Measurements from ENCODE around the gene TRPM3. TPM values are rescaled to one million over a fixed set of nuclear protein-coding genes. Genes with fewer than 3 reads are reported as not detected.

TRPM3 gene
- total and polyA plus RNA-seq, 2 of the 8 experiments (the other 6 are each of a cell fraction or from before 2014, with no cell fraction given), result 2.4 to 10.9 TPM

DNA sequence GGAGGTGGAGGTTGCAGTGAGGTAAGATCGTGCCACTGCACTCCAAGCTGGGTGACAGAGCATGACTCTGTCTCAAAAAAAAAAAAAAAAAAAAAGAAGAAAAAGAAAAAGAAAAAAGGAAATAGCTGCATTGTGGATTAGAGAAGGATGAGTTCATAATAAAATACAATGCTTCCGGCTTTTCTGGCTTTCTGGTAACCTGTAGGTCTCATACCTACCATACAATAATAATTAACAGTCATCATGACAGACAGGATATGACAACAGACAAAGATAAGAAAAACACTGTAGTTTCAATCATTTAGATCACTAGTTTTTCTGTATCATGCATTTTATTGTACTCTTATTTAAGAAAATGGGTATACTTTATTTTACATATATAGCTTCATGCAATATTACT, 40.7 kb upstream of the TRPM3 start (continued):
- TF ChIP-seq, protein P1, sequence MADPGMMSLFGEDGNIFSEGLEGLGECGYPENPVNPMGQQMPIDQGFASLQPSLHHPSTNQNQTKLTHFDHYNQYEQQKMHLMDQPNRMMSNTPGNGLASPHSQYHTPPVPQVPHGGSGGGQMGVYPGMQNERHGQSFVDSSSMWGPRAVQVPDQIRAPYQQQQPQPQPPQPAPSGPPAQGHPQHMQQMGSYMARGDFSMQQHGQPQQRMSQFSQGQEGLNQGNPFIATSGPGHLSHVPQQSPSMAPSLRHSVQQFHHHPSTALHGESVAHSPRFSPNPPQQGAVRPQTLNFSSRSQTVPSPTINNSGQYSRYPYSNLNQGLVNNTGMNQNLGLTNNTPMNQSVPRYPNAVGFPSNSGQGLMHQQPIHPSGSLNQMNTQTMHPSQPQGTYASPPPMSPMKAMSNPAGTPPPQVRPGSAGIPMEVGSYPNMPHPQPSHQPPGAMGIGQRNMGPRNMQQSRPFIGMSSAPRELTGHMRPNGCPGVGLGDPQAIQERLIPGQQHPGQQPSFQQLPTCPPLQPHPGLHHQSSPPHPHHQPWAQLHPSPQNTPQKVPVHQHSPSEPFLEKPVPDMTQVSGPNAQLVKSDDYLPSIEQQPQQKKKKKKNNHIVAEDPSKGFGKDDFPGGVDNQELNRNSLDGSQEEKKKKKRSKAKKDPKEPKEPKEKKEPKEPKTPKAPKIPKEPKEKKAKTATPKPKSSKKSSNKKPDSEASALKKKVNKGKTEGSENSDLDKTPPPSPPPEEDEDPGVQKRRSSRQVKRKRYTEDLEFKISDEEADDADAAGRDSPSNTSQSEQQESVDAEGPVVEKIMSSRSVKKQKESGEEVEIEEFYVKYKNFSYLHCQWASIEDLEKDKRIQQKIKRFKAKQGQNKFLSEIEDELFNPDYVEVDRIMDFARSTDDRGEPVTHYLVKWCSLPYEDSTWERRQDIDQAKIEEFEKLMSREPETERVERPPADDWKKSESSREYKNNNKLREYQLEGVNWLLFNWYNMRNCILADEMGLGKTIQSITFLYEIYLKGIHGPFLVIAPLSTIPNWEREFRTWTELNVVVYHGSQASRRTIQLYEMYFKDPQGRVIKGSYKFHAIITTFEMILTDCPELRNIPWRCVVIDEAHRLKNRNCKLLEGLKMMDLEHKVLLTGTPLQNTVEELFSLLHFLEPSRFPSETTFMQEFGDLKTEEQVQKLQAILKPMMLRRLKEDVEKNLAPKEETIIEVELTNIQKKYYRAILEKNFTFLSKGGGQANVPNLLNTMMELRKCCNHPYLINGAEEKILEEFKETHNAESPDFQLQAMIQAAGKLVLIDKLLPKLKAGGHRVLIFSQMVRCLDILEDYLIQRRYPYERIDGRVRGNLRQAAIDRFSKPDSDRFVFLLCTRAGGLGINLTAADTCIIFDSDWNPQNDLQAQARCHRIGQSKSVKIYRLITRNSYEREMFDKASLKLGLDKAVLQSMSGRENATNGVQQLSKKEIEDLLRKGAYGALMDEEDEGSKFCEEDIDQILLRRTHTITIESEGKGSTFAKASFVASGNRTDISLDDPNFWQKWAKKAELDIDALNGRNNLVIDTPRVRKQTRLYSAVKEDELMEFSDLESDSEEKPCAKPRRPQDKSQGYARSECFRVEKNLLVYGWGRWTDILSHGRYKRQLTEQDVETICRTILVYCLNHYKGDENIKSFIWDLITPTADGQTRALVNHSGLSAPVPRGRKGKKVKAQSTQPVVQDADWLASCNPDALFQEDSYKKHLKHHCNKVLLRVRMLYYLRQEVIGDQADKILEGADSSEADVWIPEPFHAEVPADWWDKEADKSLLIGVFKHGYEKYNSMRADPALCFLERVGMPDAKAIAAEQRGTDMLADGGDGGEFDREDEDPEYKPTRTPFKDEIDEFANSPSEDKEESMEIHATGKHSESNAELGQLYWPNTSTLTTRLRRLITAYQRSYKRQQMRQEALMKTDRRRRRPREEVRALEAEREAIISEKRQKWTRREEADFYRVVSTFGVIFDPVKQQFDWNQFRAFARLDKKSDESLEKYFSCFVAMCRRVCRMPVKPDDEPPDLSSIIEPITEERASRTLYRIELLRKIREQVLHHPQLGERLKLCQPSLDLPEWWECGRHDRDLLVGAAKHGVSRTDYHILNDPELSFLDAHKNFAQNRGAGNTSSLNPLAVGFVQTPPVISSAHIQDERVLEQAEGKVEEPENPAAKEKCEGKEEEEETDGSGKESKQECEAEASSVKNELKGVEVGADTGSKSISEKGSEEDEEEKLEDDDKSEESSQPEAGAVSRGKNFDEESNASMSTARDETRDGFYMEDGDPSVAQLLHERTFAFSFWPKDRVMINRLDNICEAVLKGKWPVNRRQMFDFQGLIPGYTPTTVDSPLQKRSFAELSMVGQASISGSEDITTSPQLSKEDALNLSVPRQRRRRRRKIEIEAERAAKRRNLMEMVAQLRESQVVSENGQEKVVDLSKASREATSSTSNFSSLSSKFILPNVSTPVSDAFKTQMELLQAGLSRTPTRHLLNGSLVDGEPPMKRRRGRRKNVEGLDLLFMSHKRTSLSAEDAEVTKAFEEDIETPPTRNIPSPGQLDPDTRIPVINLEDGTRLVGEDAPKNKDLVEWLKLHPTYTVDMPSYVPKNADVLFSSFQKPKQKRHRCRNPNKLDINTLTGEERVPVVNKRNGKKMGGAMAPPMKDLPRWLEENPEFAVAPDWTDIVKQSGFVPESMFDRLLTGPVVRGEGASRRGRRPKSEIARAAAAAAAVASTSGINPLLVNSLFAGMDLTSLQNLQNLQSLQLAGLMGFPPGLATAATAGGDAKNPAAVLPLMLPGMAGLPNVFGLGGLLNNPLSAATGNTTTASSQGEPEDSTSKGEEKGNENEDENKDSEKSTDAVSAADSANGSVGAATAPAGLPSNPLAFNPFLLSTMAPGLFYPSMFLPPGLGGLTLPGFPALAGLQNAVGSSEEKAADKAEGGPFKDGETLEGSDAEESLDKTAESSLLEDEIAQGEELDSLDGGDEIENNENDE (IDR thresholded peaks at IDR 0.05; ENCODE audit: insufficient replicate concordance, low read length), result no peak
- TF ChIP-seq RAD21 (IDR thresholded peaks at IDR 0.05 in 1 of 2, conservative IDR thresholded peaks at IDR 0.05 in 1 of 2; ENCODE audit: low read depth in 2 of 2, low read length in 2 of 2) (no peak), SIX5 (IDR thresholded peaks at IDR 0.05; ENCODE audit: low read depth, low read length) (no peak), SIN3A (conservative IDR thresholded peaks at IDR 0.05 in 1 of 2, IDR thresholded peaks at IDR 0.05 in 1 of 2; ENCODE audit: low read depth in 1 of 2, low read length in 2 of 2) (no peak), CHD1 (IDR thresholded peaks at IDR 0.05; ENCODE audit: low read depth, low read length) (no peak), TBP (IDR thresholded peaks at IDR 0.05; ENCODE audit: low read depth, low read length) (no peak), CBX8 (IDR thresholded peaks at IDR 0.05; ENCODE audit: borderline replicate concordance, low read depth, low read length) (no peak), POLR2AphosphoS5 (IDR thresholded peaks at IDR 0.05; ENCODE audit: low read depth, low read length) (no peak), JUN (IDR thresholded peaks at IDR 0.05; ENCODE audit: low read depth, low read length) (no peak)
- TF ChIP-seq, protein P2, sequence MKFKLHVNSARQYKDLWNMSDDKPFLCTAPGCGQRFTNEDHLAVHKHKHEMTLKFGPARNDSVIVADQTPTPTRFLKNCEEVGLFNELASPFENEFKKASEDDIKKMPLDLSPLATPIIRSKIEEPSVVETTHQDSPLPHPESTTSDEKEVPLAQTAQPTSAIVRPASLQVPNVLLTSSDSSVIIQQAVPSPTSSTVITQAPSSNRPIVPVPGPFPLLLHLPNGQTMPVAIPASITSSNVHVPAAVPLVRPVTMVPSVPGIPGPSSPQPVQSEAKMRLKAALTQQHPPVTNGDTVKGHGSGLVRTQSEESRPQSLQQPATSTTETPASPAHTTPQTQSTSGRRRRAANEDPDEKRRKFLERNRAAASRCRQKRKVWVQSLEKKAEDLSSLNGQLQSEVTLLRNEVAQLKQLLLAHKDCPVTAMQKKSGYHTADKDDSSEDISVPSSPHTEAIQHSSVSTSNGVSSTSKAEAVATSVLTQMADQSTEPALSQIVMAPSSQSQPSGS (IDR thresholded peaks at IDR 0.05; ENCODE audit: low read length), result no peak

Measured in H1 (cell line).